PC-9 (cell line): ENCODE results near the gene SLC25A33. TPM values are rescaled to one million over a fixed set of nuclear protein-coding genes. Genes with fewer than 3 reads are reported as not detected.

Experiments
- BruUV-seq: library from RNA; stranded (reverse); fragments of 400-500 nt; replicated peaks from 2 replicates; lab custom pipeline; 2021; lab: Mats Ljungman, UMichigan
- CTCF ChIA-PET: fragments of 300-600 bp; sonication (Branson Sonifier 250); formaldehyde crosslinking; loops from one replicate; lab custom pipeline; 2022; ENCODE audit warnings: antibody characterized with exemption; lab: Charles Lee
- POLR2A ChIA-PET: fragments of 300-600 bp; sonication (Branson Sonifier 250); formaldehyde crosslinking; loops from one replicate; lab custom pipeline; 2022; ENCODE audit warnings: antibody characterized with exemption; ENCODE audit not compliant: unreplicated experiment; lab: Charles Lee
- DNase-seq, 2 experiments: peaks; one replicate each; pipeline versions ENCODE4 v3.0.0 to v3.0.0-alpha.2; 2015 to 2022; ENCODE audit warnings: mixed read lengths in 1 of 2
- H2AFZ ChIP-seq: fragments of 200-600 bp; sonication (generic); 2 replicates; pipeline ENCODE4 v1.8.1; 2017; ENCODE audit warnings: antibody characterized with exemption
- H3F3A ChIP-seq: fragments of 200-600 bp; sonication (generic); 2 replicates; pipeline ENCODE4 v1.8.1; 2017; ENCODE audit warnings: antibody characterized with exemption, mild to moderate bottlenecking, low read depth; ENCODE audit not compliant: insufficient read depth
- H3K27ac ChIP-seq: fragments of 200-600 bp; sonication (generic); 2 replicates; pipeline ENCODE4 v1.6.1; 2016; ENCODE audit warnings: mixed run types
- H3K27me3 ChIP-seq: fragments of 200-600 bp; sonication (generic); 2 replicates; pipeline ENCODE4 v1.6.1; 2016; ENCODE audit warnings: low read depth, mixed run types; ENCODE audit not compliant: insufficient read depth
- H3K36me3 ChIP-seq: fragments of 200-600 bp; sonication (generic); 2 replicates; pipeline ENCODE4 v1.6.1; 2016; ENCODE audit warnings: low read depth, mixed run types
- H3K4me1 ChIP-seq: fragments of 200-600 bp; sonication (generic); replicated peaks from 2 replicates; pipeline ENCODE4 v1.6.1; 2016; ENCODE audit warnings: mixed run types; ENCODE audit not compliant: insufficient read depth
- H3K4me2 ChIP-seq: fragments of 200-600 bp; sonication (generic); 2 replicates; pipeline ENCODE4 v1.6.1; 2017; ENCODE audit warnings: mixed run types
- H3K4me3 ChIP-seq: fragments of 200-600 bp; sonication (generic); 2 replicates; pipeline ENCODE4 v1.6.1; 2016; ENCODE audit warnings: mixed run types
- H3K79me2 ChIP-seq: fragments of 200-600 bp; sonication (generic); 2 replicates; pipeline ENCODE4 v1.6.1; 2017; ENCODE audit warnings: low read depth, mixed run types
- H3K9me2 ChIP-seq: fragments of 200-600 bp; sonication (generic); 2 replicates; pipeline ENCODE4 v1.8.1; 2017; ENCODE audit warnings: mild to moderate bottlenecking; ENCODE audit not compliant: insufficient read depth
- H3K9me3 ChIP-seq: fragments of 200-600 bp; sonication (generic); 2 replicates; pipeline ENCODE4 v1.8.1; 2016; ENCODE audit warnings: low read depth; ENCODE audit not compliant: insufficient read depth
- H4K20me1 ChIP-seq: fragments of 200-600 bp; sonication (generic); 2 replicates; pipeline ENCODE4 v1.8.1; 2017; ENCODE audit not compliant: insufficient read depth
- CTCF ChIP-seq: fragments of 200-600 bp; sonication (generic); conservative IDR thresholded peaks from 2 replicates; pipeline ENCODE4 v1.6.1; 2017; ENCODE audit warnings: mixed run types, antibody characterized with exemption, mild to moderate bottlenecking, moderate library complexity
- EZH2 ChIP-seq: fragments of 200-600 bp; sonication (generic); IDR thresholded peaks from 2 replicates; pipeline ENCODE4 v1.8.0; 2017; ENCODE audit warnings: antibody characterized with exemption, low read depth
- intact Hi-C: fragments of 100-400 bp; cut with micrococcal nuclease; formaldehyde crosslinking; loops from one replicate; pipeline ENCODE4 v1.10.0; 2022; ENCODE audit not compliant: unreplicated experiment
- total RNA-seq: library from RNA; stranded (reverse); gene quantifications from 2 replicates; pipeline ENCODE4 v1.2.3, GENCODE V29; 2021

The SLC25A33 gene
- total RNA-seq, 1 experiment from 2014 or later, result 3.0 TPM

DNA sequence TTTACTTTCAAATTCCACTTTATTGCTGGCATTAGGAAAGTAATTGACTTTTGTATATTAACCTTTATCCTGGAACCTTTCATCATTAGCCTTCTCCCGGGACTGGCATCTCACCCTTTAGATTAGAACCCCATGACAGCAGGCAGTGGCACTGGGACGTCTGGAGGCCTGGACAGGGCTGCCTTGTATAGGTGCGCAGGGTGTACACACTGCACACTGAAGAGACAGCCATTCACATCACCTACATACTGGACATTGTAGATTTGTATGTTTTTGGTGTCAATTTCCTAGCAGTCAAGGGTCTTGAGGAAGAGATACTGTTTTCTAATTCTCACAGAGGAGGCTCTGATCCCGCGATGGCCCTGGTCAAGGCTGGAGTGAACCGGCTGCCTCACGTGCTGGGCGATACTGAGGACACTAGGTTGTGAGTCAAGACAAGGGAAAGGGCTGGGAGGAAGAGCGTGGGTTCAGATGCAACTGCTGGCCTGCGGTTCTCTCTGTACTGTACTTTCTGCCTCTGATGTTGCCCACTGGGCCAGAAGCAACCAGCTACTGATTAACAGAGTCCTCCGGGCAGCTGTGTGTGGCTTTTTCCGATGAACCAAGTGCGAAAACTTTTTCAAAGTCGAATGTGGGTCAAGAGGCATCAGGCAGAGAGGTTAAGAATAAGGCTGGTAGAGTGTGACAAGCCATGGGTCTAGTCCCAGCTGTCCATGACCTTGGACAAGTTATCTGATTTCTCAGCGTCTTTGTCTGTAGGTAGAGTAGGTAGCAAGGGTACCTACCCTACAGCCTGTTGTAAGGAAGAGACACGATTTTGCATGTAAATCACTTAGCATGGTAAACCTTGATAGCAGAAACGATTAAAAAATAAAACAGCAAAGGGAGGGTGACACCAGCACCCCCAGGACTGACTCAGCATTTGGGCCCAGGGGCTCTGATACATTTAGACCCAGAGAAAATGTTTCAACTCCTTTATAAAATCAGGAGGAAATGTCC lies 38.2 kb upstream of the SLC25A33 start:
- H3K27me3 ChIP-seq, result no peaks in the 10 kb centered on the region
- intact Hi-C loops, result no loop called here
- no peak overlapping the region for H3K4me2 ChIP-seq
- H3K9me2 ChIP-seq, result no peaks in the 10 kb centered on the region
- H2AFZ ChIP-seq, result no peak overlapping the region
- no peaks in the 10 kb centered on the region for H3K9me3 ChIP-seq
- CTCF ChIA-PET, result no interaction called here
- no peak overlapping the region for H3K4me3 ChIP-seq
- POLR2A ChIA-PET, result no interaction called here
- no peaks in the 10 kb centered on the region for H4K20me1 ChIP-seq
- H3K36me3 ChIP-seq, result no peaks in the 10 kb centered on the region
- no TSS peak for BruUV-seq
- H3K4me1 ChIP-seq, result no peaks in the 10 kb centered on the region
- no peaks in the 10 kb centered on the region for H3F3A ChIP-seq
- no peaks in the 10 kb centered on the region for H3K79me2 ChIP-seq
- DNase-seq, result no peak
- no peak overlapping the region for H3K27ac ChIP-seq
- no peak for TF ChIP-seq EZH2
- TF ChIP-seq CTCF, result no peak

DNA sequence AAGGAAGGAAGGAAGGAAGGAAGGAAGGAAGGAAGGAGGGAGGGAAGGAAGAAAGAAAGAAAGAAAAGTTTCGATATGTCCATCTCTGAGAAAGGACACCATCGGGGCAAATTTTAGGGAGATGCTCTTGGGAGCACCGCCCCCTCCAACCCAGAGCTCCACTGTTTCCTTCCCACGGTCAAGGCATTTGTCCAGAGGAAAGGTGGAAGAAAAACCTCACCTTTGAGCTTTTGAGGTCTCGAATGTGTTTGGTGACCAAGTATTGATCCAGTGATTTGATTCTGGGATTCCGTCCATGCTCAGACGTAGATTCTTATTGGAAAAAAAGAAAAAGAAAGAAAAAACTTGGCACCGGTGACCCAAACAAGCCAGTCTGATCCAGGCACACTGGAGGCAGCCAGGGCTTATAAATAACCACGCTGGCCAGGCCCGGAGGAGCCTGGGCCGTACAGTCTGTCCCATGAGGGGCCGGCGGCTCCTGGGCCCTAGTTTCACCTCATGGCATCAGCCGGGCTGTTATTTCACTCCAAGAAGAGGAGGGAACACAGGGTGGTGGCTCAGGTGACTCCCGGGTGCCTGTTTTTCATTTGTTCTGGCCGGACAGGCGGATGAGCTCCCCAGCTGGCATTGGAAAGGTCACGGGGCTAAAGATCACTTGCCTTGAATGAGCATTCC lies 36.1 kb upstream of the SLC25A33 start:
- H3K36me3 ChIP-seq, result no peaks in the 10 kb centered on the region
- H2AFZ ChIP-seq, result no peak overlapping the region
- no peak overlapping the region for H3K27ac ChIP-seq
- POLR2A ChIA-PET, result no interaction called here
- CTCF ChIA-PET, result no interaction called here
- no peak overlapping the region for H3K4me2 ChIP-seq
- H3K27me3 ChIP-seq, result no peaks in the 10 kb centered on the region
- no peaks in the 10 kb centered on the region for H3K4me1 ChIP-seq
- no TSS peak for BruUV-seq
- H4K20me1 ChIP-seq, result no peaks in the 10 kb centered on the region
- H3K4me3 ChIP-seq, result no peak overlapping the region
- intact Hi-C loops, result no loop called here
- TF ChIP-seq CTCF (no peak), EZH2 (no peak)
- no peaks in the 10 kb centered on the region for H3K79me2 ChIP-seq
- DNase-seq, result no peak
- no peaks in the 10 kb centered on the region for H3K9me3 ChIP-seq
- no peaks in the 10 kb centered on the region for H3F3A ChIP-seq
- no peaks in the 10 kb centered on the region for H3K9me2 ChIP-seq

DNA sequence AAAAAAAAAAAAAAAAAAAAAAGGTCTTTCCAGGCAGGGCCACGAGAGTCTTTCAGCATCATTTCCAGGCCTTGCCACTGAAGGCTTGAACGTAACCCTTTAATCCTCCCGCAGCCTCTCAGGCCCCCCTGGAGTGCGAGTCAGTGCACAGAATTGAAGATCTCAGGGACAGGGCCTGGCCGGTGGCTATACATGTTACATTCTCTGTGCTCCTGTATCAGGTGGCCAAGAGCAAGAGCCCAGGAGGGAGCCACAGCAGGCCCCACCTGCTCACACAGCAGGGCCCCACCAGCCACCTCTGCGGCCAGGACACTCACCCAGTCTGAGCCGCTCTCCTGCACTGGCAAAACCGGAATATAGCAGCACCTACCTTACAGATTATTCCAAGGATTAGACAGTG lies 34.1 kb upstream of the SLC25A33 start:
- no TSS peak for BruUV-seq
- intact Hi-C loops, result no loop called here
- H3K9me2 ChIP-seq, result no peaks in the 10 kb centered on the region
- no peaks in the 10 kb centered on the region for H4K20me1 ChIP-seq
- no peaks in the 10 kb centered on the region for H3K4me1 ChIP-seq
- no peaks in the 10 kb centered on the region for H3F3A ChIP-seq
- H3K4me2 ChIP-seq, result no peak overlapping the region
- ChIA-PET CTCF (no interaction called here), POLR2A (no interaction called here)
- no peak overlapping the region for H3K27ac ChIP-seq
- no peak overlapping the region for H3K4me3 ChIP-seq
- H3K27me3 ChIP-seq, result no peaks in the 10 kb centered on the region
- no peak overlapping the region for H2AFZ ChIP-seq
- H3K79me2 ChIP-seq, result no peaks in the 10 kb centered on the region
- no peak for DNase-seq
- no peaks in the 10 kb centered on the region for H3K9me3 ChIP-seq
- TF ChIP-seq EZH2 (no peak), CTCF (no peak)
- no peaks in the 10 kb centered on the region for H3K36me3 ChIP-seq
